Measurements from ENCODE around the gene TMC4. TPM values are rescaled to one million over a fixed set of nuclear protein-coding genes. Genes with fewer than 3 reads are reported as not detected.
"Not testable (repeated sequence)": the region's sequence is repeated elsewhere in the genome, so short reads cannot be mapped to it uniquely, and the experiment has no call there.

TMC4 gene
- not detected for total RNA-seq (ENCODE audit: unreplicated experiment)
- long read RNA-seq, partial matches to known transcripts: 0 of 1 reads
- long read RNA-seq, other reads (novel, unspliced or antisense): 1 of 1 reads

- H3K4me1 Mint-ChIP-seq (ENCODE audit: low read depth, unreplicated experiment): no peaks in the 10 kb centered on the region
- H3K9me3 Mint-ChIP-seq (ENCODE audit: unreplicated experiment): peaks cover 3% of the 10 kb centered on the region
- H3K27me3 Mint-ChIP-seq (ENCODE audit: unreplicated experiment): peaks cover 5% of the 10 kb centered on the region
- no peak for DNase-seq
- no peaks in the 10 kb centered on the region for H3K36me3 Mint-ChIP-seq (ENCODE audit: unreplicated experiment)
- no peak within 1 kb of the TSS for H3K4me3 Mint-ChIP-seq (ENCODE audit: unreplicated experiment)
- H3K27ac Mint-ChIP-seq (ENCODE audit: unreplicated experiment): no peak within 1 kb of the TSS
- TF ChIP-seq CTCF (IDR thresholded peaks at IDR 0.05; ENCODE audit: partially characterized antibody, unreplicated experiment): no peak
Measured at GRCh38 chr19:54172471-54173358, at the start of gene TMC4. TSS of gene TMC4 (minus strand) at chr19:54173160. CDS start at chr19:54173117, 43 bp downstream.

- not testable (repeated sequence) for H3K4me3 Mint-ChIP-seq (ENCODE audit: unreplicated experiment); DNase-seq
Measured at GRCh38 chr19:54221947-54222346, 49.0 kb upstream of the TMC4 start.

GRCh38 chr19:54219702-54220101 lies 46.7 kb upstream of the TMC4 start:
- not testable (repeated sequence) for H3K36me3 Mint-ChIP-seq (ENCODE audit: unreplicated experiment); H3K4me3 Mint-ChIP-seq (ENCODE audit: unreplicated experiment); H3K9me3 Mint-ChIP-seq (ENCODE audit: unreplicated experiment); DNase-seq; H3K27ac Mint-ChIP-seq (ENCODE audit: unreplicated experiment)
- H3K27me3 Mint-ChIP-seq (ENCODE audit: unreplicated experiment): peaks cover 11% of the 10 kb centered on the region
- H3K4me1 Mint-ChIP-seq (ENCODE audit: low read depth, unreplicated experiment): peaks cover 27% of the 10 kb centered on the region

More at GRCh38 chr19:54221947-54222346, 49.0 kb upstream of the TMC4 start:
- not testable (repeated sequence) for H3K36me3 Mint-ChIP-seq (ENCODE audit: unreplicated experiment); H3K27ac Mint-ChIP-seq (ENCODE audit: unreplicated experiment); H3K9me3 Mint-ChIP-seq (ENCODE audit: unreplicated experiment)
- H3K27me3 Mint-ChIP-seq (ENCODE audit: unreplicated experiment): peaks cover 11% of the 10 kb centered on the region
- H3K4me1 Mint-ChIP-seq (ENCODE audit: low read depth, unreplicated experiment): peaks cover 24% of the 10 kb centered on the region

- no peak for TF ChIP-seq CTCF (IDR thresholded peaks at IDR 0.05; ENCODE audit: partially characterized antibody, unreplicated experiment)
- DNase-seq: no peak
- Mint-ChIP-seq H3K9me3 (ENCODE audit: unreplicated experiment) (peaks cover 10% of the 10 kb centered on the region), H3K4me3 (ENCODE audit: unreplicated experiment) (peak overlapping the region; percentile 57), H3K36me3 (ENCODE audit: unreplicated experiment) (no peaks in the 10 kb centered on the region), H3K27ac (ENCODE audit: unreplicated experiment) (peak overlapping the region; percentile 76), H3K4me1 (ENCODE audit: low read depth, unreplicated experiment) (peaks cover 28% of the 10 kb centered on the region), H3K27me3 (ENCODE audit: unreplicated experiment) (peaks cover 11% of the 10 kb centered on the region)
Measured at GRCh38 chr19:54218960-54219661, 46.2 kb upstream of the TMC4 start.

- Mint-ChIP-seq H3K27ac (ENCODE audit: unreplicated experiment) (peak overlapping the region; percentile 76), H3K27me3 (ENCODE audit: unreplicated experiment) (peaks cover 10% of the 10 kb centered on the region), H3K9me3 (ENCODE audit: unreplicated experiment) (peaks cover 10% of the 10 kb centered on the region), H3K4me3 (ENCODE audit: unreplicated experiment) (peak overlapping the region; percentile 57), H3K4me1 (ENCODE audit: low read depth, unreplicated experiment) (peaks cover 28% of the 10 kb centered on the region), H3K36me3 (ENCODE audit: unreplicated experiment) (no peaks in the 10 kb centered on the region)
- DNase-seq: no peak
- TF ChIP-seq CTCF (IDR thresholded peaks at IDR 0.05; ENCODE audit: partially characterized antibody, unreplicated experiment): no peak
Measured at GRCh38 chr19:54218259-54218658, 45.3 kb upstream of the TMC4 start.

GRCh38 chr19:54217517-54218247 lies 44.7 kb upstream of the TMC4 start:
- peak overlapping the region; percentile 9 for H3K4me3 Mint-ChIP-seq (ENCODE audit: unreplicated experiment)
- H3K27ac Mint-ChIP-seq (ENCODE audit: unreplicated experiment): peak overlapping the region; percentile 76
- not testable (repeated sequence) for H3K27me3 Mint-ChIP-seq (ENCODE audit: unreplicated experiment); H3K36me3 Mint-ChIP-seq (ENCODE audit: unreplicated experiment)
- H3K9me3 Mint-ChIP-seq (ENCODE audit: unreplicated experiment): peaks cover 11% of the 10 kb centered on the region
- DNase-seq: peak; percentile 57
- H3K4me1 Mint-ChIP-seq (ENCODE audit: low read depth, unreplicated experiment): peaks cover 27% of the 10 kb centered on the region

All from glutamatergic neuron (in vitro differentiated cells).